ENCODE measurements around the gene FOXK1.

DNA sequence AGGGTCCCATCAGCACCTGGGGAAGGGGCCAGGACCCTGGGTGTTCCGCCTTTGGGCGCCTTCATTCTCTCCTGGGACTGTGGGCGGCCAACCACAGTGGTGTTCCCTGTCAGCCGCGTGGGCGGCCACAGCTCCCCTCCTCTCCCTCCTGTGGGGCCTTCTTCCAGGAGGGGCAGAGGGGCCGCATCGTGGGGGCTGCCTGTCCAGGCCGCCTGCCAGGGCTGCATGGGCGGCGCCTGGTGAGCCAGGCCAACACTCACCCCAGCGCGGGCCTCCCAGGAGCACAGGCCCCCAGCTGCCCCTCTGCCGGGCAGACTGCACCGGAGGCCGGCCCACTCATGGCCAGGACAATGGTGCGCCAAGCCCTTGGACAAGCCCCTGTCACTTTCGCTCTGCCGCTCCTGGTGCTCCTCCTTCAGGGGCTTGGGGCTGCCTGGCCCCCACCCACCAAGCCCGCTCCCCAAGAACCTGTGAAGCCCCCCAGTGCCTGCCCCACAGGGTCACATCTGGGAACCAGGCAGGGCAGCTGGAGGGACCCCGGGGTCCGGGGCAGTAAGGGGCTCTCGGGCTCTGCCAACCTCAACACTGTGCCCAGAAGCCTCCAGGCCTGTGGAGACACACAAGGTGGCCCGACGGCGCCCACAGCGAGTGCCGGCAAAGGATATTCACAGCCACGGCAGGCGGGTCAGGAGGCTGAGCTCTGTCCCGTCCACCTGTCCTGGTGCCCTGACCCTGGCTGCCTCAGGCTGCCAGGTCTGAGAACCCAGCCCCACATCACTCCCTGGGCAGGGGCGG is 136.1 kb downstream of the FOXK1 start:
- TF ChIP-seq, protein P1, sequence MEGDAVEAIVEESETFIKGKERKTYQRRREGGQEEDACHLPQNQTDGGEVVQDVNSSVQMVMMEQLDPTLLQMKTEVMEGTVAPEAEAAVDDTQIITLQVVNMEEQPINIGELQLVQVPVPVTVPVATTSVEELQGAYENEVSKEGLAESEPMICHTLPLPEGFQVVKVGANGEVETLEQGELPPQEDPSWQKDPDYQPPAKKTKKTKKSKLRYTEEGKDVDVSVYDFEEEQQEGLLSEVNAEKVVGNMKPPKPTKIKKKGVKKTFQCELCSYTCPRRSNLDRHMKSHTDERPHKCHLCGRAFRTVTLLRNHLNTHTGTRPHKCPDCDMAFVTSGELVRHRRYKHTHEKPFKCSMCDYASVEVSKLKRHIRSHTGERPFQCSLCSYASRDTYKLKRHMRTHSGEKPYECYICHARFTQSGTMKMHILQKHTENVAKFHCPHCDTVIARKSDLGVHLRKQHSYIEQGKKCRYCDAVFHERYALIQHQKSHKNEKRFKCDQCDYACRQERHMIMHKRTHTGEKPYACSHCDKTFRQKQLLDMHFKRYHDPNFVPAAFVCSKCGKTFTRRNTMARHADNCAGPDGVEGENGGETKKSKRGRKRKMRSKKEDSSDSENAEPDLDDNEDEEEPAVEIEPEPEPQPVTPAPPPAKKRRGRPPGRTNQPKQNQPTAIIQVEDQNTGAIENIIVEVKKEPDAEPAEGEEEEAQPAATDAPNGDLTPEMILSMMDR (IDR thresholded peaks at IDR 0.05; ENCODE audit: low read depth, low read length): no peak
- TF ChIP-seq EZH2phosphoT487 (IDR thresholded peaks at IDR 0.05; ENCODE audit: low read depth): no peak
